ENCODE data around the gene NRXN2.

NRXN2 gene

DNA sequence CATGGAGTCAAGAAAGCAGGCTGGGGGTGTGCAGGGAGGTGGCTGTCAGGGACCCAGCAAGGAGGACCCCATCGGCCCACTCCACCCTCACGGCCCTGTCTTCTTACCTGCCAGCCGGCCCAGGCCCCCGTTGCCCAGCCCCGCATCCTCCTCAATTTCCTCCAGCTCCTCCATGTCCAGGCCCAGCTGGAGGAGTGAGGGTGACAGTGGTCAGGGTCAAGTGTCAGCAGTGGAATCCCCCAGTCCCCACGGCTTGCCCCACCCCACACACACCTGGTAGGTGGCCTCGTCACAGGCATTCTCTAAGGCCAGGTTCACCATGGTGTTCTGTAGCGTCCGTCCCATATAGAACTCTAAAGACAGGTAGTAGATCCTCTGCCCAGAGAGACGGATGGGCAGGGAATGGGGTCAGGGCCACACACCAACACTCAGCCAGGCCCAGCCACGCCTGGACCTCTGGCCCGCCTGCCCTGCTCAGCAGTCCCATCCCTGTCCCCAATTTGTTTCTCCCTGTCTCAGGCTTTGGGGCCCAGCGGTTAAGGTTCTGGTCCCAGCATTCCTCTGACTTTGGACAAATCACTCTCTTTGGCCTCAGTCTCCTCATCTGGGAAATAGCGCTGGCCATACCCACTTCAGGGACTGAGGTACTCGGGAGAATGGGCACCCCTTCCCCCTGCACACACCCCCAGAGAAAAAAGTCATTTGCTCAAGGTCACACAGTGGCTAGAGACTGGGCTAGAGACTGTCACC lies 35.5 kb upstream of the NRXN2 start:
- H3K9me2 ChIP-seq (replicated peaks; ENCODE audit: low read depth, low read length), result no peaks in the 10 kb centered on the region
- peaks cover 29% of the 10 kb centered on the region for H3K4me1 ChIP-seq (ENCODE audit: insufficient read depth, low read length, poor library complexity, severe bottlenecking)
- H3K4me2 ChIP-seq (ENCODE audit: low read depth, low read length, poor library complexity, severe bottlenecking), result no peak overlapping the region
- H3K9me3 ChIP-seq (ENCODE audit: insufficient read depth, low read depth, low read length), result no peaks in the 10 kb centered on the region
- no peak overlapping the region for H3K9ac ChIP-seq (ENCODE audit: low read depth, low read length, poor library complexity, severe bottlenecking)
- H3K36me3 ChIP-seq (ENCODE audit: insufficient read depth, low read length), result peaks cover 13% of the 10 kb centered on the region; the same call in 1 of the 2 replicates
- H2AFZ ChIP-seq (ENCODE audit: low read length), result no peak overlapping the region
- peaks cover 9% of the 10 kb centered on the region; the same call in 1 of the 2 replicates for H3K79me2 ChIP-seq (ENCODE audit: insufficient read depth, low read length)
- no peak overlapping the region for H3K4me3 ChIP-seq (ENCODE audit: low read length, poor library complexity, severe bottlenecking)
- peaks cover 5% of the 10 kb centered on the region for H3F3A ChIP-seq (ENCODE audit: low read depth)
- TF ChIP-seq, protein P1, sequence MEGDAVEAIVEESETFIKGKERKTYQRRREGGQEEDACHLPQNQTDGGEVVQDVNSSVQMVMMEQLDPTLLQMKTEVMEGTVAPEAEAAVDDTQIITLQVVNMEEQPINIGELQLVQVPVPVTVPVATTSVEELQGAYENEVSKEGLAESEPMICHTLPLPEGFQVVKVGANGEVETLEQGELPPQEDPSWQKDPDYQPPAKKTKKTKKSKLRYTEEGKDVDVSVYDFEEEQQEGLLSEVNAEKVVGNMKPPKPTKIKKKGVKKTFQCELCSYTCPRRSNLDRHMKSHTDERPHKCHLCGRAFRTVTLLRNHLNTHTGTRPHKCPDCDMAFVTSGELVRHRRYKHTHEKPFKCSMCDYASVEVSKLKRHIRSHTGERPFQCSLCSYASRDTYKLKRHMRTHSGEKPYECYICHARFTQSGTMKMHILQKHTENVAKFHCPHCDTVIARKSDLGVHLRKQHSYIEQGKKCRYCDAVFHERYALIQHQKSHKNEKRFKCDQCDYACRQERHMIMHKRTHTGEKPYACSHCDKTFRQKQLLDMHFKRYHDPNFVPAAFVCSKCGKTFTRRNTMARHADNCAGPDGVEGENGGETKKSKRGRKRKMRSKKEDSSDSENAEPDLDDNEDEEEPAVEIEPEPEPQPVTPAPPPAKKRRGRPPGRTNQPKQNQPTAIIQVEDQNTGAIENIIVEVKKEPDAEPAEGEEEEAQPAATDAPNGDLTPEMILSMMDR (conservative IDR thresholded peaks at IDR 0.05; ENCODE audit: low read length), result no peak
- no peak for TF ChIP-seq EZH2phosphoT487 (IDR thresholded peaks at IDR 0.05; ENCODE audit: borderline replicate concordance)
- H4K20me1 ChIP-seq (ENCODE audit: insufficient read depth, low read length, poor library complexity, severe bottlenecking), result peaks cover 24% of the 10 kb centered on the region
- no peaks in the 10 kb centered on the region for H3K27me3 ChIP-seq (ENCODE audit: insufficient read depth, low read length, poor library complexity, severe bottlenecking)

DNA sequence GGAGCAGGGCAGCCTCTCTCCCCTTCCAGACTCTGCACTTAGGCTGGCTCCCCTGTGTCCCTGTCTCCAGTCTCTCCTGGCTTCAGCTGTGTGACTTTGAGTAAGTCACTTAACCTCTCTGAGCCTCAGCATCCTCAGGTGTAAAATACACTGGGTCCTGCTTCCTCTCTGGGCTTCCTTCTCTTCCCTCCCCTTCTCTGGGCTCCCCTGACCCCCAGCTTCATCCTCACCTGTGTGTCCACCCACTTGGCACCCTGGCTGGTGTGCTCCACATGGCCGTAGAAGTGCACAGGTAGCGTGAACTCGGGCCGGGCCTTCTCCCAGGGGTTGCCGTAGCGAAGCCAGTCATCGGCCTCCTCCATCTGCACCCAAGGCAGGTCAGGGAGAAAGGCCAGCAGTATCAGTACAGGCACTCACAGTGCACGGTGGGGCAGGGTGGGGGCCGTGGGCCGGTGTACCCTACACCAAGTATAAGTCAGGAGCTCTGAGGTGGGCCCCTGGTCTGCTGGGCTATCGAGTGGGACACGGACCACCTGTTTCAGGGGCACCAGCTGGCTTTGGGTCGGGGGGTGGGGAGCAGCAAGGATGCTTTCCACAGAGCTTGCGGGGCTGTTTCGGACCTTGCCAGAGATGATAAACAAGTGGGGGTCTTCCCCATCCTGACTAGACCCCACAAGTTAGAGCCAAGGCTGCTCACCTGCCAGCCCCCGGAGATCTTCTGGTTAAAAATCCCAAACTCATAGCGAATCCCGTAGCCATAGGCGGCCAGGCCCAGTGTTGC lies 34.7 kb upstream of the NRXN2 start:
- H2AFZ ChIP-seq (ENCODE audit: low read length), result no peak overlapping the region
- H3K4me3 ChIP-seq (ENCODE audit: low read length, poor library complexity, severe bottlenecking), result no peak overlapping the region
- peaks cover 22% of the 10 kb centered on the region for H3K4me1 ChIP-seq (ENCODE audit: insufficient read depth, low read length, poor library complexity, severe bottlenecking)
- no peaks in the 10 kb centered on the region for H3K9me2 ChIP-seq (replicated peaks; ENCODE audit: low read depth, low read length)
- peaks cover 6% of the 10 kb centered on the region; the same call in 1 of the 2 replicates for H3K79me2 ChIP-seq (ENCODE audit: insufficient read depth, low read length)
- no peaks in the 10 kb centered on the region for H3K27me3 ChIP-seq (ENCODE audit: insufficient read depth, low read length, poor library complexity, severe bottlenecking)
- peaks cover 3% of the 10 kb centered on the region; the same call in 1 of the 2 replicates for H3F3A ChIP-seq (ENCODE audit: low read depth)
- H3K36me3 ChIP-seq (ENCODE audit: insufficient read depth, low read length), result peaks cover 9% of the 10 kb centered on the region; the same call in 1 of the 2 replicates
- H3K9me3 ChIP-seq (ENCODE audit: insufficient read depth, low read depth, low read length), result no peaks in the 10 kb centered on the region
- peaks cover 17% of the 10 kb centered on the region for H4K20me1 ChIP-seq (ENCODE audit: insufficient read depth, low read length, poor library complexity, severe bottlenecking)
- H3K4me2 ChIP-seq (ENCODE audit: low read depth, low read length, poor library complexity, severe bottlenecking), result no peak overlapping the region
- no peak overlapping the region for H3K9ac ChIP-seq (ENCODE audit: low read depth, low read length, poor library complexity, severe bottlenecking)
- no peak for TF ChIP-seq EZH2phosphoT487 (IDR thresholded peaks at IDR 0.05; ENCODE audit: borderline replicate concordance)
- TF ChIP-seq, protein P1 (conservative IDR thresholded peaks at IDR 0.05; ENCODE audit: low read length), result no peak

DNA sequence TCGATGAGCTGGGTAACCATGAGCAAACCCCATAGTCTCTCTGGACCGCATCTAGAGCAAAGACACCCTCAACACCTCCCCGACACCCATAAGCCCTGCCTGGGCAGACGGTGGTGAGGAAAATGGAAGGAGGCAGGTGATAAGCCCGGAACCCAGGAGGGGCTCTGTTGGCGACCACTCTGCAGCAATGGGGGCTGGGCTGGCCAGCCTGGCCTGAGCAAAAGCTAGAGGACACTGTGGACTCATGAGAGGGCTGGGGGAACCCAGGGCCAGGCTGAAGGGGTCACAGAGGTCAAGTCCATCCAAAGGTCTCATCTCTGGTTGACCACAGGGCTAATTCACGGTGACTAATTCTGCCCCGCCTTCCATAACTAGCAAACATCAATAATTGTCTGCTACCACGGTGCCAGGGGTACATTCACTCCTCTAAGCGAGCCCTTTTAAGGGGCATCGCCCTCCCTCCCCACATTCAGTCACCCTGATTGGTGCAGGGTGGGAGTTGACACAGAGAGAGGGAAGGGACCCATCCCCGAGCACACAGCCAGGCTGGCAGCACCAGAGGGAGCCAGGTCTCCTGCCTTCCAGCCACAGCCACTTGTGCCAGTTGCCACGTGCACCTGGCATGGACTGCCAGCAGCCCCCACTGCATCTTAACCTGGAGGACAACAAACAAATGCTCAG lies 32.8 kb upstream of the NRXN2 start:
- Histone ChIP-seq H3K36me3 (ENCODE audit: insufficient read depth, low read length) (peaks cover 3% of the 10 kb centered on the region; the same call in 1 of the 2 replicates), H3K4me2 (ENCODE audit: low read depth, low read length, poor library complexity, severe bottlenecking) (no peak overlapping the region), H3K4me3 (ENCODE audit: low read length, poor library complexity, severe bottlenecking) (no peak overlapping the region), H2AFZ (ENCODE audit: low read length) (no peak overlapping the region), H3K9me3 (ENCODE audit: insufficient read depth, low read depth, low read length) (no peaks in the 10 kb centered on the region), H3F3A (ENCODE audit: low read depth) (peaks cover under 1% of the 10 kb centered on the region; the same call in 1 of the 2 replicates), H3K79me2 (ENCODE audit: insufficient read depth, low read length) (no peaks in the 10 kb centered on the region), H3K4me1 (ENCODE audit: insufficient read depth, low read length, poor library complexity, severe bottlenecking) (peaks cover 13% of the 10 kb centered on the region), H4K20me1 (ENCODE audit: insufficient read depth, low read length, poor library complexity, severe bottlenecking) (peaks cover 7% of the 10 kb centered on the region), H3K27me3 (ENCODE audit: insufficient read depth, low read length, poor library complexity, severe bottlenecking) (no peaks in the 10 kb centered on the region), H3K9ac (ENCODE audit: low read depth, low read length, poor library complexity, severe bottlenecking) (no peak overlapping the region), H3K9me2 (replicated peaks; ENCODE audit: low read depth, low read length) (no peaks in the 10 kb centered on the region)
- TF ChIP-seq, protein P1 (conservative IDR thresholded peaks at IDR 0.05; ENCODE audit: low read length), result no peak
- TF ChIP-seq EZH2phosphoT487 (IDR thresholded peaks at IDR 0.05; ENCODE audit: borderline replicate concordance), result no peak

All from Loucy (cell line).